HEK293 (cell line): ENCODE data around the gene SLC22A13.

Experiments
- KLF8 ChIP-seq: fragments of 450-650 bp; formaldehyde crosslinking; IDR thresholded peaks from 2 replicates; pipeline ENCODE4 v1.5.1; 2016; ENCODE audit warnings: missing biosample characterization, missing genetic modification characterization
- REPIN1 ChIP-seq: fragments of 450-650 bp; formaldehyde crosslinking; IDR thresholded peaks from 2 replicates; pipeline ENCODE4 v1.5.1; 2017; ENCODE audit warnings: missing biosample characterization, missing genetic modification characterization, low read depth
- REST ChIP-seq: fragments of 450-650 bp; formaldehyde crosslinking; IDR thresholded peaks from 2 replicates; pipeline ENCODE4 v1.5.1; 2016; ENCODE audit warnings: missing biosample characterization, missing genetic modification characterization
- TCF7L2 ChIP-seq: IDR thresholded peaks from 2 replicates; pipeline ENCODE4 v1.6.1; 2011; ENCODE audit warnings: low read depth, mild to moderate bottlenecking, inconsistent platforms, low read length, moderate library complexity, borderline replicate concordance
- ZBTB49 ChIP-seq: fragments of 450-650 bp; formaldehyde crosslinking; IDR thresholded peaks from 2 replicates; pipeline ENCODE4 v1.5.1; 2016; ENCODE audit warnings: missing biosample characterization, missing genetic modification characterization, low read depth
- ZNF24 ChIP-seq: fragments of 450-650 bp; formaldehyde crosslinking; IDR thresholded peaks from 2 replicates; pipeline ENCODE4 v1.5.1; 2016; ENCODE audit warnings: missing biosample characterization, missing genetic modification characterization
- ZNF248 ChIP-seq: fragments of 450-650 bp; formaldehyde crosslinking; IDR thresholded peaks from 2 replicates; pipeline ENCODE4 v1.5.1; 2017; ENCODE audit warnings: missing biosample characterization, missing genetic modification characterization
- ZNF274 ChIP-seq, 2 experiments: fragments of 200-500 bp in 1 of 2; fragments of 450-650 bp in 1 of 2; sonication (Bioruptor generic) in 1 of 2; formaldehyde crosslinking in 1 of 2; IDR thresholded peaks; 2 replicates each; pipeline versions ENCODE4 v1.5.1 to v1.6.1; 2014 to 2016; ENCODE audit warnings: borderline replicate concordance in 1 of 2, inconsistent platforms in 1 of 2, low read length in 1 of 2, missing biosample characterization in 1 of 2, missing genetic modification characterization in 1 of 2
- ZNF324 ChIP-seq: fragments of 450-650 bp; formaldehyde crosslinking; IDR thresholded peaks from 2 replicates; pipeline ENCODE4 v1.5.1; 2016; ENCODE audit warnings: missing biosample characterization, missing genetic modification characterization
- ZNF544 ChIP-seq: fragments of 450-650 bp; formaldehyde crosslinking; IDR thresholded peaks from 2 replicates; pipeline ENCODE4 v1.5.0; 2017; ENCODE audit warnings: missing biosample characterization, missing genetic modification characterization
- ZNF658 ChIP-seq: fragments of 450-650 bp; formaldehyde crosslinking; IDR thresholded peaks from 2 replicates; pipeline ENCODE4; 2016; ENCODE audit warnings: missing biosample characterization, missing genetic modification characterization
- TF ChIP-seq, protein P1 (sequence below): fragments of 450-650 bp; formaldehyde crosslinking; IDR thresholded peaks from 2 replicates; pipeline ENCODE4 v1.5.1; 2016; ENCODE audit warnings: missing biosample characterization, missing genetic modification characterization

- TF ChIP-seq REPIN1 (no peak), KLF8 (no peak), TCF7L2 (no peak), ZNF24 (tag by site-specific recombination) (no peak), ZNF324 (no peak), ZNF274 (IDR thresholded peaks at IDR 0.05; ENCODE audit: low read length) (no peak), ZNF274 (tag by site-specific recombination; IDR thresholded peaks at IDR 0.05; ENCODE audit: borderline replicate concordance) (no peak), ZBTB49 (no peak), REST (tag by site-specific recombination) (no peak), ZNF544 (no peak), ZNF658 (tag by site-specific recombination) (no peak), ZNF248 (no peak)
- TF ChIP-seq, protein P1, sequence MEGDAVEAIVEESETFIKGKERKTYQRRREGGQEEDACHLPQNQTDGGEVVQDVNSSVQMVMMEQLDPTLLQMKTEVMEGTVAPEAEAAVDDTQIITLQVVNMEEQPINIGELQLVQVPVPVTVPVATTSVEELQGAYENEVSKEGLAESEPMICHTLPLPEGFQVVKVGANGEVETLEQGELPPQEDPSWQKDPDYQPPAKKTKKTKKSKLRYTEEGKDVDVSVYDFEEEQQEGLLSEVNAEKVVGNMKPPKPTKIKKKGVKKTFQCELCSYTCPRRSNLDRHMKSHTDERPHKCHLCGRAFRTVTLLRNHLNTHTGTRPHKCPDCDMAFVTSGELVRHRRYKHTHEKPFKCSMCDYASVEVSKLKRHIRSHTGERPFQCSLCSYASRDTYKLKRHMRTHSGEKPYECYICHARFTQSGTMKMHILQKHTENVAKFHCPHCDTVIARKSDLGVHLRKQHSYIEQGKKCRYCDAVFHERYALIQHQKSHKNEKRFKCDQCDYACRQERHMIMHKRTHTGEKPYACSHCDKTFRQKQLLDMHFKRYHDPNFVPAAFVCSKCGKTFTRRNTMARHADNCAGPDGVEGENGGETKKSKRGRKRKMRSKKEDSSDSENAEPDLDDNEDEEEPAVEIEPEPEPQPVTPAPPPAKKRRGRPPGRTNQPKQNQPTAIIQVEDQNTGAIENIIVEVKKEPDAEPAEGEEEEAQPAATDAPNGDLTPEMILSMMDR (tag by site-specific recombination) = no peak
These were observed 1.2 kb upstream of the SLC22A13 start for GRCh38 chr3:38264353-38264771.
